ENCODE results near the gene NAGA. TPM values are rescaled to one million over a fixed set of nuclear protein-coding genes. Genes with fewer than 3 reads are reported as not detected.
"Not testable (repeated sequence)": the region's sequence is repeated elsewhere in the genome, so short reads cannot be mapped to it uniquely, and the experiment has no call there.

Gene NAGA
- 25.8 and 35.4 TPM in 2 replicates for total RNA-seq (2014; rRNA removed; shearing (Covaris generic))

- DNase-seq (ENCODE audit: low read depth): peak; percentile 97
Measured at GRCh38 chr22:42070517-42071422, at the start of gene NAGA. Gene NAGA, minus strand, starts transcription at chr22:42070812. Its CDS starts 515 bp downstream, at chr22:42070297.

- no peak for DNase-seq (ENCODE audit: low read depth)
Measured at GRCh38 chr22:42116848-42117424, 46.3 kb upstream of the NAGA start.

GRCh38 chr22:42115420-42115830 lies 44.8 kb upstream of the NAGA start:
- DNase-seq (ENCODE audit: low read depth): not testable (repeated sequence)

GRCh38 chr22:42114721-42115120 lies 44.1 kb upstream of the NAGA start:
- no peak for DNase-seq (ENCODE audit: low read depth)

GRCh38 chr22:42112793-42113192 lies 42.2 kb upstream of the NAGA start:
- DNase-seq (ENCODE audit: low read depth): not testable (repeated sequence)

GRCh38 chr22:42111798-42112197 lies 41.2 kb upstream of the NAGA start:
- DNase-seq (ENCODE audit: low read depth): no peak

GRCh38 chr22:42108848-42109247 lies 38.2 kb upstream of the NAGA start:
- DNase-seq (ENCODE audit: low read depth): no peak

GRCh38 chr22:42104332-42104860 lies 33.8 kb upstream of the NAGA start:
- not testable (repeated sequence) for DNase-seq (ENCODE audit: low read depth)

GRCh38 chr22:42101199-42101598 lies 30.6 kb upstream of the NAGA start:
- no peak for DNase-seq (ENCODE audit: low read depth)

- DNase-seq (ENCODE audit: low read depth): no peak
Measured at GRCh38 chr22:42091455-42091782, 20.8 kb upstream of the NAGA start.

- DNase-seq (ENCODE audit: low read depth): peak; percentile 97
Measured at GRCh38 chr22:42090596-42091454, 20.2 kb upstream of the NAGA start, which contains the start of gene NDUFA6. Gene NDUFA6, minus strand, starts transcription at chr22:42090772. Its CDS starts 28 bp downstream, at chr22:42090744.

GRCh38 chr22:42086051-42086450 lies 15.4 kb upstream of the NAGA start:
- no peak for DNase-seq (ENCODE audit: low read depth)

- DNase-seq (ENCODE audit: low read depth): no peak
Measured at GRCh38 chr22:42084874-42085273, 14.3 kb upstream of the NAGA start.

- DNase-seq (ENCODE audit: low read depth): no peak
Measured at GRCh38 chr22:42083119-42083518, 12.5 kb upstream of the NAGA start.

GRCh38 chr22:42080287-42080686 lies 9.7 kb upstream of the NAGA start:
- peak; percentile 25 for DNase-seq (ENCODE audit: low read depth)

GRCh38 chr22:42079319-42080251 lies 9.0 kb upstream of the NAGA start, which contains the start of gene SMDT1:
Gene SMDT1, plus strand, starts transcription at chr22:42079700. Its CDS starts 69 bp downstream, at chr22:42079769.
- peak; percentile 97 for DNase-seq (ENCODE audit: low read depth)

- DNase-seq (ENCODE audit: low read depth): no peak
Measured at GRCh38 chr22:42078469-42079318, 8.1 kb upstream of the NAGA start.

- no peak for DNase-seq (ENCODE audit: low read depth)
Measured at GRCh38 chr22:42077486-42078125, 7.0 kb upstream of the NAGA start.

Measured in RPMI7951 (cell line).